Measurements from ENCODE around the gene CST8. TPM values are rescaled to one million over a fixed set of nuclear protein-coding genes. Genes with fewer than 3 reads are reported as not detected.

The CST8 gene
- total RNA-seq, 2 donors from 2014 or later: not detected

DNA sequence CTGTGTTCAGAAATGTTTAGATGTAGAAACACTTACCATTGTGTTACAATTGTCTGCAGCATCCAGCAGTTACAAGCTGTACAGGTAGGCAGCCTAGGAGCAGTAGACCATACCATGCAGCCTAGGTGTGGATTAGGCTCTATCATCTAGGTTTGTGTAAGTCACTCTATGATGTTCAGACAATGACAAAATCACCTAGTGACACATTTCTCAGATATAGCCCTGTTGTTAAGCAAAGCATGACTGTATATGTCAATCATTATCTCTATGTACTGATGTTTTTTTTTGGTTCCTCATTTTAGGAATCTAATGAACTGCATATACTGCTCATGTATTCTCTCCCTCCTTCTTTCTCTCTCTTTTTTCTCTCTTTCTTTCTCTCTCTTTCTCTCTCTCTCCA is 22.2 kb downstream of the CST8 start:
- Histone ChIP-seq H3K4me1 (ENCODE audit: control insufficient read depth, insufficient read depth, low read length) (peaks cover 3% of the 10 kb centered on the region), H3K36me3 (ENCODE audit: control insufficient read depth, insufficient read depth, low read length) (no peaks in the 10 kb centered on the region), H3K4me3 (ENCODE audit: low read length) (no peak overlapping the region), H3K27me3 (ENCODE audit: control insufficient read depth, insufficient read depth, low read length, poor library complexity, severe bottlenecking) (peaks cover 33% of the 10 kb centered on the region), H3K27ac (ENCODE audit: low read depth, low read length) (no peak overlapping the region), H3K9ac (ENCODE audit: extremely low read depth, low read length, poor library complexity, severe bottlenecking) (no peak overlapping the region), H3K9me3 (ENCODE audit: control insufficient read depth, low read length) (no peaks in the 10 kb centered on the region)
- Mint-ChIP-seq H3K4me1 (peaks cover 7% of the 10 kb centered on the region), H3K36me3 (ENCODE audit: low read depth) (no peaks in the 10 kb centered on the region), H3K27ac (no peak overlapping the region), H3K4me3 (no peak overlapping the region), H3K27me3 (ENCODE audit: insufficient read depth) (peaks cover 34% of the 10 kb centered on the region), H3K9me3 (peaks cover 4% of the 10 kb centered on the region)
- no peak for DNase-seq
- TF ChIP-seq, protein P1, sequence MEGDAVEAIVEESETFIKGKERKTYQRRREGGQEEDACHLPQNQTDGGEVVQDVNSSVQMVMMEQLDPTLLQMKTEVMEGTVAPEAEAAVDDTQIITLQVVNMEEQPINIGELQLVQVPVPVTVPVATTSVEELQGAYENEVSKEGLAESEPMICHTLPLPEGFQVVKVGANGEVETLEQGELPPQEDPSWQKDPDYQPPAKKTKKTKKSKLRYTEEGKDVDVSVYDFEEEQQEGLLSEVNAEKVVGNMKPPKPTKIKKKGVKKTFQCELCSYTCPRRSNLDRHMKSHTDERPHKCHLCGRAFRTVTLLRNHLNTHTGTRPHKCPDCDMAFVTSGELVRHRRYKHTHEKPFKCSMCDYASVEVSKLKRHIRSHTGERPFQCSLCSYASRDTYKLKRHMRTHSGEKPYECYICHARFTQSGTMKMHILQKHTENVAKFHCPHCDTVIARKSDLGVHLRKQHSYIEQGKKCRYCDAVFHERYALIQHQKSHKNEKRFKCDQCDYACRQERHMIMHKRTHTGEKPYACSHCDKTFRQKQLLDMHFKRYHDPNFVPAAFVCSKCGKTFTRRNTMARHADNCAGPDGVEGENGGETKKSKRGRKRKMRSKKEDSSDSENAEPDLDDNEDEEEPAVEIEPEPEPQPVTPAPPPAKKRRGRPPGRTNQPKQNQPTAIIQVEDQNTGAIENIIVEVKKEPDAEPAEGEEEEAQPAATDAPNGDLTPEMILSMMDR (conservative IDR thresholded peaks at IDR 0.05): no peak

DNA sequence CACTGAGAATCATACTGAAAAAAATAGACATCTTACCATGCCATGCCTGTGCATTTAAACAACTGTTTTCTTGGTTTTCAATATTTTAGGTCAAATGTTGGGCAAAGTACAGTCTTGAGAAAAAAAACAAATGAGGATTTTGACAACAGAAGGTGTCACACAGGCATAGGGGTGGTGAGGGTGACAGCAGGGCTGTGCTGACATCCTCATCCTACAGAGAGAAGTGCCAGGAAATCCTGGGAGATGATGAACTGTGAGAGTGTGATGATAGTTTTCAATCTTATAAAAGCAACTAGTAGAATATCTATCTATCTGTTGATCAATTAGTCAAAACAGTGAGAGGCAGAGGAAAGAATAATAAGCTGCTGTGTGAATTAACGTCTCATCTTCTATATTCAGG is 23.9 kb downstream of the CST8 start:
- 86% methylated on average over 1 of the region's 1 CpG; no CpG with 5 or more reads in 1 of the 2 experiments for WGBS, 2 experiments (ENCODE audit: insufficient coverage in 1 of 2, insufficient read length in 1 of 2)
- TF ChIP-seq, protein P1 (conservative IDR thresholded peaks at IDR 0.05): no peak
- Histone ChIP-seq H3K9me3 (ENCODE audit: control insufficient read depth, low read length) (peaks cover 3% of the 10 kb centered on the region), H3K27ac (ENCODE audit: low read depth, low read length) (no peak overlapping the region), H3K27me3 (ENCODE audit: control insufficient read depth, insufficient read depth, low read length, poor library complexity, severe bottlenecking) (peaks cover 16% of the 10 kb centered on the region), H3K4me3 (ENCODE audit: low read length) (no peak overlapping the region), H3K9ac (ENCODE audit: extremely low read depth, low read length, poor library complexity, severe bottlenecking) (no peak overlapping the region), H3K4me1 (ENCODE audit: control insufficient read depth, insufficient read depth, low read length) (no peaks in the 10 kb centered on the region), H3K36me3 (ENCODE audit: control insufficient read depth, insufficient read depth, low read length) (no peaks in the 10 kb centered on the region)
- Mint-ChIP-seq H3K4me1 (peaks cover 7% of the 10 kb centered on the region), H3K9me3 (peaks cover 4% of the 10 kb centered on the region), H3K36me3 (ENCODE audit: low read depth) (no peaks in the 10 kb centered on the region), H3K4me3 (no peak overlapping the region), H3K27me3 (ENCODE audit: insufficient read depth) (peaks cover 18% of the 10 kb centered on the region), H3K27ac (no peak overlapping the region)
- no peak for DNase-seq

DNA sequence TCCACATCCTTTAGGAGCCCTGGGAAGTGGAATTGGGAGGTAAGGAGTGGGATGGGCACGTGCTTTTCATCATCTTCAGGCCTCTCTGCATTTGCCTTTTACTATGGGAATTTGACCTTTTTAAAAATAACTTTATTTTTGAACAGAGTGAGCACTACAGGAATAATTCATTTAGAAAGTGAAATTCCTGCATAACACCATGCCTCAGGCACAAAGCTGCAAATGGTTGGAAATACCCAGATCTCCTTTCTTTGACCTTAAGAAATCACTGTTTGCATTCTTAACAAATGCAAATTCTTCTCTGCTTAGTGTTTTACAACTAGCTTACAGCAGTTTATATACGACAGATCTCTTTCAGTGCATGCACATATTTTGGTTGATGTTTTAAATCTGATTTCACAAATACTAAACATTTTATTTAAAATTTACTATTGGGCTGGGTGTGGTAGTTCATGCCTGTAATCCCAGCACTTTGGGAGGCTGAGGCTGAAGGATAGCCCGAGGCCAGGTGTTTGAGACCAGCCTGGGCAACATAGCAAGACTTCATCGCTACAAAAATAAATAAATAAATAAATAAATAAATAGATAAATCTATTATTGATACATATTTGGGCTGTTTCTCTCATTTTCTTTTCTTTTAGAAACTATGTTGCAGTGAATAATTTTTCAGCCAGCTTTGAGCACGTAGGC is 24.5 kb downstream of the CST8 start:
- no peaks in the 10 kb centered on the region for H3K4me1 ChIP-seq (ENCODE audit: control insufficient read depth, insufficient read depth, low read length)
- no peak overlapping the region for H3K4me3 Mint-ChIP-seq
- H3K27ac ChIP-seq (ENCODE audit: low read depth, low read length): no peak overlapping the region
- no peak overlapping the region for H3K4me3 ChIP-seq (ENCODE audit: low read length)
- peaks cover 8% of the 10 kb centered on the region for H3K9me3 ChIP-seq (ENCODE audit: control insufficient read depth, low read length)
- no peak overlapping the region for H3K27ac Mint-ChIP-seq
- peaks cover 12% of the 10 kb centered on the region for H3K4me1 Mint-ChIP-seq
- peaks cover 12% of the 10 kb centered on the region for H3K27me3 Mint-ChIP-seq (ENCODE audit: insufficient read depth)
- no peaks in the 10 kb centered on the region for H3K36me3 Mint-ChIP-seq (ENCODE audit: low read depth)
- DNase-seq: no peak
- TF ChIP-seq, protein P1 (conservative IDR thresholded peaks at IDR 0.05): no peak
- no peak overlapping the region for H3K9ac ChIP-seq (ENCODE audit: extremely low read depth, low read length, poor library complexity, severe bottlenecking)
- H3K27me3 ChIP-seq (ENCODE audit: control insufficient read depth, insufficient read depth, low read length, poor library complexity, severe bottlenecking): peaks cover 11% of the 10 kb centered on the region
- WGBS, 2 experiments (ENCODE audit: insufficient coverage in 1 of 2, insufficient read length in 1 of 2): 94% methylated on average over 2 of the region's 5 CpGs; no CpG with 5 or more reads in 1 of the 2 experiments
- H3K9me3 Mint-ChIP-seq: peaks cover 7% of the 10 kb centered on the region
- H3K36me3 ChIP-seq (ENCODE audit: control insufficient read depth, insufficient read depth, low read length): no peaks in the 10 kb centered on the region

Measured in endodermal cell (in vitro differentiated cells).